IMR-90 (cell line): ENCODE measurements around the gene TMEM121B. TPM values are rescaled to one million over a fixed set of nuclear protein-coding genes. Genes with fewer than 3 reads are reported as not detected.
A peak's percentile ranks its signal among the peaks of the same experiment; 100 is the strongest.

Experiments used
- ATAC-seq: fragments of 200-7000 bp; cut with Tn5 transposase; 2 replicates; pipeline ENCODE4 v1.9.1; 2020; ENCODE audit warnings: low read depth, mild to moderate bottlenecking, moderate library complexity
- Bru-seq: library from RNA; stranded (reverse); fragments of 400-500 nt; gene quantifications from one replicate; lab custom pipeline; 2021; lab: Mats Ljungman, UMichigan
- BruChase-seq, 2 experiments: library from RNA; stranded (reverse); fragments of 400-500 nt; gene quantifications; one replicate each; lab custom pipeline; 2021; lab: Mats Ljungman, UMichigan
- BruUV-seq: library from RNA; stranded (reverse); fragments of 400-500 nt; replicated peaks from 2 replicates; lab custom pipeline; 2021; lab: Mats Ljungman, UMichigan
- CTCF ChIA-PET: fragments of 300-600 bp; formaldehyde crosslinking; extraction: SDS; loops from one replicate; lab custom pipeline; 2021; ENCODE audit warnings: antibody characterized with exemption; lab: Yijun Ruan, JAX
- POLR2A ChIA-PET: fragments of 300-600 bp; sonication (Branson Sonifier 250); formaldehyde crosslinking; loops from one replicate; lab custom pipeline; 2022; ENCODE audit warnings: antibody characterized with exemption; ENCODE audit not compliant: unreplicated experiment; lab: Charles Lee
- DNase-seq: peaks from one replicate; pipeline ENCODE4 v3.0.0; 2013
- H2AFZ ChIP-seq: replicated peaks from 2 replicates; pipeline ENCODE3; 2013; ENCODE audit warnings: low read length, mild to moderate bottlenecking; ENCODE audit not compliant: poor library complexity
- H2AK5ac ChIP-seq: 2 replicates; pipeline ENCODE4 v1.6.1; 2013; ENCODE audit warnings: low read depth, low read length, inconsistent platforms
- H2AK9ac ChIP-seq: replicated peaks from 2 replicates; pipeline ENCODE3; 2013; ENCODE audit warnings: mild to moderate bottlenecking, low read depth, low read length, moderate library complexity; ENCODE audit not compliant: poor library complexity
- H2BK120ac ChIP-seq: 2 replicates; pipeline ENCODE4 v1.6.1; 2013; ENCODE audit warnings: low read depth, low read length, inconsistent platforms
- H2BK15ac ChIP-seq: 3 replicates; pipeline ENCODE4 v1.6.1; 2013; ENCODE audit warnings: low read depth, low read length, inconsistent platforms
- H2BK20ac ChIP-seq: 2 replicates; pipeline ENCODE4 v1.6.1; 2013; ENCODE audit warnings: low read depth, mild to moderate bottlenecking, inconsistent platforms, low read length, moderate library complexity
- H2BK5ac ChIP-seq: 2 replicates; pipeline ENCODE4 v1.6.1; 2013; ENCODE audit warnings: mild to moderate bottlenecking, low read depth, low read length, inconsistent platforms; ENCODE audit not compliant: poor library complexity, severe bottlenecking
- H3K14ac ChIP-seq: replicated peaks from 2 replicates; pipeline ENCODE4 v1.6.1; 2013; ENCODE audit warnings: low read depth, low read length, inconsistent platforms
- H3K18ac ChIP-seq: 2 replicates; pipeline ENCODE4 v1.6.1; 2013; ENCODE audit warnings: low read depth, low read length, control low read depth
- H3K23ac ChIP-seq: 2 replicates; pipeline ENCODE4 v1.6.1; 2013; ENCODE audit warnings: low read depth, low read length, inconsistent platforms
- H3K27ac ChIP-seq: 2 replicates; pipeline ENCODE4 v1.5.1; 2013; ENCODE audit warnings: mild to moderate bottlenecking, control low read depth, low read length; ENCODE audit not compliant: insufficient read depth
- H3K27me3 ChIP-seq: 2 replicates; pipeline ENCODE4 v1.6.1; 2013; ENCODE audit warnings: low read length; ENCODE audit not compliant: control insufficient read depth, insufficient read depth
- H3K36me3 ChIP-seq: 2 replicates; pipeline ENCODE4 v1.6.1; 2013; ENCODE audit warnings: low read length, mixed read lengths; ENCODE audit not compliant: control insufficient read depth, insufficient read depth
- H3K4ac ChIP-seq: 2 replicates; pipeline ENCODE4 v1.6.1; 2013; ENCODE audit warnings: low read depth, low read length, inconsistent platforms
- H3K4me1 ChIP-seq: 2 replicates; pipeline ENCODE4 v1.6.1; 2013; ENCODE audit warnings: low read length, mixed read lengths; ENCODE audit not compliant: control insufficient read depth, insufficient read depth
- H3K4me2 ChIP-seq: 2 replicates; pipeline ENCODE4 v1.6.1; 2013; ENCODE audit warnings: low read depth, mild to moderate bottlenecking, control low read depth, low read length, moderate library complexity
- H3K4me3 ChIP-seq: 2 replicates; pipeline ENCODE4 v1.5.1; 2013; ENCODE audit warnings: low read depth, mild to moderate bottlenecking, control low read depth, low read length, moderate library complexity; ENCODE audit not compliant: insufficient read depth
- H3K56ac ChIP-seq: 2 replicates; pipeline ENCODE4 v1.6.1; 2013; ENCODE audit warnings: low read length, inconsistent platforms; ENCODE audit not compliant: insufficient read depth; ENCODE audit errors: extremely low read depth
- H3K79me1 ChIP-seq, 2 experiments: 2 replicates each; pipeline ENCODE4 v1.6.1; 2013; ENCODE audit warnings: low read length in 2 of 2, inconsistent platforms in 1 of 2, low read depth in 1 of 2
- H3K9ac ChIP-seq: 2 replicates; pipeline ENCODE4 v1.6.1; 2013; ENCODE audit warnings: low read depth, low read length, control low read depth
- H3K9me1 ChIP-seq: 2 replicates; pipeline ENCODE4 v1.6.1; 2013; ENCODE audit warnings: low read length, inconsistent platforms; ENCODE audit not compliant: insufficient read depth
- H3K9me3 ChIP-seq: 2 replicates; pipeline ENCODE4 v1.6.1; 2013; ENCODE audit warnings: low read length; ENCODE audit not compliant: control insufficient read depth, insufficient read depth
- H4K20me1 ChIP-seq: 2 replicates; pipeline ENCODE4 v1.6.1; 2013; ENCODE audit warnings: low read length, inconsistent platforms; ENCODE audit not compliant: insufficient read depth
- H4K5ac ChIP-seq: 2 replicates; pipeline ENCODE4 v1.6.1; 2013; ENCODE audit warnings: mild to moderate bottlenecking, low read depth, low read length, control low read depth
- H4K8ac ChIP-seq, 2 experiments: 2 replicates each; pipeline ENCODE4 v1.6.1; 2013; ENCODE audit warnings: low read depth in 2 of 2, low read length in 2 of 2, control low read depth in 1 of 2, inconsistent platforms in 1 of 2
- H4K91ac ChIP-seq: 2 replicates; pipeline ENCODE4 v1.6.1; 2013; ENCODE audit warnings: low read depth, low read length, inconsistent platforms; ENCODE audit not compliant: insufficient read depth
- MAZ ChIP-seq: IDR thresholded peaks from 2 replicates; pipeline ENCODE4 v1.6.1; 2012; ENCODE audit warnings: low read depth, mild to moderate bottlenecking, low read length, improper control_type of control experiment, moderate library complexity, borderline replicate concordance
- RFX5 ChIP-seq: IDR thresholded peaks from 2 replicates; pipeline ENCODE4 v1.8.0; 2012; ENCODE audit warnings: low read depth, mild to moderate bottlenecking, low read length, moderate library complexity
- WGBS, 2 experiments: methylation state at CpG; one replicate each; pipeline versions ENCODE4 v1.1.5 to v1.1.7; 2013; ENCODE audit warnings: missing lambda C conversion rate in 2 of 2; ENCODE audit not compliant: insufficient read length in 1 of 2; ENCODE audit errors: extremely low coverage in 2 of 2; 5-methylcytosine and 5-hydroxymethylcytosine counted together
- dilution Hi-C: fragments of 300-500 bp; cut with HindIII; formaldehyde crosslinking; loops from one replicate; pipeline ENCODE4 v1.14.3; 2018; ENCODE audit warnings: low sequenced_read_pairs; ENCODE audit not compliant: unreplicated experiment
- in situ Hi-C: fragments of 300-500 bp; cut with MboI; formaldehyde crosslinking; loops from 3 replicates; pipeline ENCODE4 v1.14.3; 2019; ENCODE audit warnings: low sequenced_read_pairs, inconsistent platforms, mixed read lengths
- intact Hi-C: fragments of 100-400 bp; cut with micrococcal nuclease; formaldehyde crosslinking; loops from 2 replicates; pipeline ENCODE4 v1.10.0; 2022
- long read RNA-seq: library from polyadenylated mRNA; unstranded; transcript quantifications from one replicate; pipeline ENCODE4 v2.0.0, GENCODE V29; 2021; ENCODE audit not compliant: unreplicated experiment
- polyA plus RNA-seq, 3 experiments: library from polyadenylated mRNA; depleted of rRNA; stranded (reverse); fragments of >200 nt; gene quantifications; 2 replicates each; pipeline ENCODE4 v1.2.3, GENCODE V29; 2012; ENCODE audit warnings: low replicate concordance in 1 of 3
- total RNA-seq: library from RNA; depleted of rRNA; stranded (reverse); fragments of >200 nt; gene quantifications from 2 replicates; pipeline ENCODE4 v1.2.3, GENCODE V29; 2012; rRNA removed

TMEM121B gene
- under 0.01 TPM in 2 replicates for total RNA-seq
- 0.22 and 0.29 TPM in 2 replicates for polyA plus RNA-seq (2012; rRNA removed)
- polyA plus RNA-seq (2012; cell fraction: cytosol; rRNA removed), result 0.11 and 0.13 TPM in 2 replicates
- 0.22 and 0.25 TPM in 2 replicates for polyA plus RNA-seq (2012; cell fraction: nucleus; rRNA removed; ENCODE audit: low replicate concordance)
- percentile 16 among the genes with signal in this experiment for Bru-seq, nascent RNA
- percentile 20 among the genes with signal in this experiment for BruChase-seq, experiment 1, labeled RNA remaining after a 6-hour chase
- percentile 28 among the genes with signal in this experiment for BruChase-seq, experiment 2, labeled RNA remaining after a 2-hour chase
- long read RNA-seq, result 0 reads

DNA sequence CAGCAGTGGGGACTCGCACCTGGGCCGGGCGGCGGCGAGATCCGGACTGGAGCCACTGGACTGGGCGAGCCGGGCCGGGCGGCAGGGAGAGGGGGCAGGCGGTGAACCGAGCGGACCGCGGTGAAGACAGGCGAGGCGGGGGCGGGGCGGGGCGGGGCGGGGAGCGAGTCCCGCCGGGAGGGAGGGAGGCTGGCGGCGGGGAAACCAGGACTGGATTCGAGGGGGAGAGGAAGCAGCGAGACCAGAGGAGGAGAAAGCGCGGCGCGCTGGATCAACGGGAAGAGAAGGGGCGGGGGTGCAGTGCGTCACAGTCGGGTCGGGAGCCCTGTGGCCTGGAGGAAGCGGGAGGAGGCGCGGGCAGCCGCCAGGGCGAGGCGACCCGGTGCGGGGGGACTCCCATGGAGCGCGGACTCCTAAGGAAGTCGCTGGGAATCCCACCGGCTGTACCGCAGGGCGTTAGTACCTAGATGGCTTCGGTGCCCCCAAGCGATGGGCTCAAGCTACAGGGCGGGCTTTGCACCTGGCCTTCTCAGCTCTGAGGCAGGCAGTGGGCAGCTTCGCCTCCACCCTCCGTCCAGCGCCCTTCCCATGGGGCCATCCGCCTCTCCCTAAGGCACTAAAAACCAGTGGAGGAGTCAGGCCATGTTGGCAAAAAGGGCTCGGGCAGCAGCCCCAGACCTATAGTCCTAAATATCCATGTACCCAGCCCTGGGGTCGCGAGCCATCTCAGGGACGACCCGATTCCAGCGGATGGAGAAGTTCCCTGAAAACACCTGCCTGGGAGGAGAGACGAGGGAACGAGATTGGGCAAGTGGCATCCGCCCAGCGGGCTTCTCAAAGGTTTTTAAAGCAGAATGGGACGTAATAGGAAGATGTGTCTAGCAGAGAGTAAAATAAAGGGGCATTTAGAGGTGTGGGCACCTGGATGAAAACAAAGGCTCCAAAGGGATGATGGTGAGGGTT is at the start of gene TMEM121B:
Gene TMEM121B, minus strand, starts transcription at position 128 of the 963 bp plus-strand sequence. CDS start 233 bp downstream, outside the sequence.
- H3K9me3 ChIP-seq, result no peaks in the 10 kb centered on the region
- no peak within 1 kb of the TSS for H3K18ac ChIP-seq
- H3K4me1 ChIP-seq, result no peaks in the 10 kb centered on the region
- no TSS peak for BruUV-seq
- no peak within 1 kb of the TSS for H2BK120ac ChIP-seq
- TF ChIP-seq RFX5 (no peak), MAZ (peak; percentile 83; the same call in 1 of the 2 replicates)
- no peak within 1 kb of the TSS for H3K9ac ChIP-seq
- H3K9me1 ChIP-seq, result no peaks in the 10 kb centered on the region
- H2AK9ac ChIP-seq, result no peak within 1 kb of the TSS
- no peaks in the 10 kb centered on the region for H3K36me3 ChIP-seq
- WGBS, 2 experiments, result 7% methylated on average over 26 of the region's 69 CpGs; no CpG with 5 or more reads in 1 of the 2 experiments
- CTCF ChIA-PET, result interaction anchor here (1.5 kb wide), 1 partner anchor 51 kb away, joined by 4 read pairs; no protein-coding TSS in a partner anchor
- intact Hi-C loops, result no loop called here
- POLR2A ChIA-PET, result no interaction called here
- no peak within 1 kb of the TSS for H2BK5ac ChIP-seq
- peak within 1 kb of the TSS; percentile 47 for H3K4me3 ChIP-seq
- H3K79me1 ChIP-seq, result no peaks in the 10 kb centered on the region
- H4K5ac ChIP-seq, result no peak within 1 kb of the TSS
- H2AK5ac ChIP-seq, result no peak within 1 kb of the TSS
- no peak within 1 kb of the TSS for H2BK20ac ChIP-seq
- H3K4me2 ChIP-seq, result peak within 1 kb of the TSS; percentile 85
- dilution Hi-C loops, result no loop called here
- peaks cover 26% of the 10 kb centered on the region for H3K27me3 ChIP-seq
- H3K4ac ChIP-seq, result no peak within 1 kb of the TSS
- H2BK15ac ChIP-seq, result no peak within 1 kb of the TSS
- H3K27ac ChIP-seq, result no peak within 1 kb of the TSS
- no peak within 1 kb of the TSS for H4K8ac ChIP-seq
- no peaks in the 10 kb centered on the region for H4K20me1 ChIP-seq
- peak within 1 kb of the TSS; percentile 24; the same call in 1 of the 2 replicates for H3K23ac ChIP-seq
- H3K14ac ChIP-seq, result no peak within 1 kb of the TSS
- no peak within 1 kb of the TSS for H3K56ac ChIP-seq
- no peak within 1 kb of the TSS for H4K91ac ChIP-seq
- in situ Hi-C loops, result no loop called here
- H2AFZ ChIP-seq, result peak within 1 kb of the TSS; percentile 81
- peak; percentile 59 for DNase-seq
- ATAC-seq, result peak; percentile 81
